H54 (cell line): ENCODE results near the gene ACSS3.
"Not testable (repeated sequence)": the region's sequence is repeated elsewhere in the genome, so short reads cannot be mapped to it uniquely, and the experiment has no call there.

Experiments
- DNase-seq: peaks from one replicate; pipeline ENCODE4 v3.0.0; 2011; ENCODE audit warnings: low spot score, mixed read lengths; ENCODE audit not compliant: insufficient read length
- FAIRE-seq: peaks from 3 replicates; lab custom pipeline; 2011; peaks lifted over from hg19 to GRCh38; lab: Jason Lieb, UNC
- POLR2A ChIP-seq: IDR thresholded peaks from 2 replicates; pipeline ENCODE4 v1.6.1; 2011; ENCODE audit warnings: low read depth, mild to moderate bottlenecking, low read length

The ACSS3 gene, protein sequence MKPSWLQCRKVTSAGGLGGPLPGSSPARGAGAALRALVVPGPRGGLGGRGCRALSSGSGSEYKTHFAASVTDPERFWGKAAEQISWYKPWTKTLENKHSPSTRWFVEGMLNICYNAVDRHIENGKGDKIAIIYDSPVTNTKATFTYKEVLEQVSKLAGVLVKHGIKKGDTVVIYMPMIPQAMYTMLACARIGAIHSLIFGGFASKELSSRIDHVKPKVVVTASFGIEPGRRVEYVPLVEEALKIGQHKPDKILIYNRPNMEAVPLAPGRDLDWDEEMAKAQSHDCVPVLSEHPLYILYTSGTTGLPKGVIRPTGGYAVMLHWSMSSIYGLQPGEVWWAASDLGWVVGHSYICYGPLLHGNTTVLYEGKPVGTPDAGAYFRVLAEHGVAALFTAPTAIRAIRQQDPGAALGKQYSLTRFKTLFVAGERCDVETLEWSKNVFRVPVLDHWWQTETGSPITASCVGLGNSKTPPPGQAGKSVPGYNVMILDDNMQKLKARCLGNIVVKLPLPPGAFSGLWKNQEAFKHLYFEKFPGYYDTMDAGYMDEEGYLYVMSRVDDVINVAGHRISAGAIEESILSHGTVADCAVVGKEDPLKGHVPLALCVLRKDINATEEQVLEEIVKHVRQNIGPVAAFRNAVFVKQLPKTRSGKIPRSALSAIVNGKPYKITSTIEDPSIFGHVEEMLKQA

GRCh38 chr12:81077686-81078441 is at the start of gene ACSS3:
Gene ACSS3, plus strand, starts transcription at chr12:81078079. Its CDS starts 42 bp downstream, at chr12:81078121.
- FAIRE-seq (peak; percentile 11), DNase-seq (peak; percentile 19)
- no peak for TF ChIP-seq POLR2A

DNA sequence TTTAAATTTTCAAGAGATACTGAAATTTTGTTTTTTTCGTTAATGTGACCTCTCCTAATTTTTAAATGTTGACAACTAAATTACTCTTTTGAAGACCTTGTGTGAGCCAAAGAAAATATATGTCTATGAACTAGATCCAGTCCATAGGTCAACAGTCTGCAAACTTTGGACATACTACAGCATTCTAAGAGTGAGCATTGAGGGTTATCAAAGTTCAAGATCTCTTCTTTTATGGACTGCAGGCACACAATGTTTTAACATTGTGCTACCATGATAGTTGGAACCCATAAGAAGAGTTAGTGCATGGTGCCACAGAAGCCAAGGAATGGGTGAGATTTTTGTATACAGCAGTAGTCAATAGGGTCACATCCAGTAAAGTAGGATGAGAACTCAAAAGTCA is 43.0 kb upstream of the ACSS3 start:
- DNase-seq (no peak), FAIRE-seq (no peak)
- TF ChIP-seq POLR2A: no peak

GRCh38 chr12:81039231-81039630 is 38.6 kb upstream of the ACSS3 start:
- DNase-seq (no peak), FAIRE-seq (no peak)
- TF ChIP-seq POLR2A: no peak

DNA sequence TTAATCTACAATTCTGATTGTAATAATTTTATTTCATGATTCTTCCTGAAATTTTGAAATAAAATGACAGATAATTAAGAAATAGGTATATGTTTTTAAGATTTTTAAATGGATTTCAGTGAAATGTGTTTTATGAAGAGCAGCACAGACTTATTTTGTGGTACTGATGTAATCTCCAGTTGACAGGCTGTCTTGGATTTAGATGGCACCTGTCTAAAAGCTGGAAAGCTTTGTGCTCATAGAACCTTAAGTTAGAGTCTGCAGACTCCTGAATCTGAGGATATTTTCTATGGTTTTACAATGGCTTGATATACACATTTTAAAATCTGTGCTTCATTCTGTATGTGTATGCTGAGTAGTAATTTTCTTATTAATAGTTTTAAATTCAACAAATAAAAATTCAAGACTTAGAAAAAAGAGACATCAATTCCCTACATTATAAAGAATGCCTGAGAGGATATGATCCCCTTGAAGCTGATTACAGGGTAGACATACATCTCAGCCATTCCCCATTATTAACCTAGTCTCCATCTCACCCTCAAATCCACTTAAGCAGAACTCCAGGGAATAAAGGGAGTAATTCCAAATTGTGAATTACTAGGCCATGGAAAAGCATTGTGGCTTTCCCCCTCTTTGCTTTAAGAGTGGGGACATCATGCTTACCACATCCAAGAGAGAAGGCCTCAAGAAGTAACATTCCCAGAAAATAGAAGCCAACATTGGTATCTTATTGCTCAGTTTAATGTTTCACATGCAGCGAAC is 33.7 kb upstream of the ACSS3 start:
- DNase-seq: no peak
- no peak for FAIRE-seq
- TF ChIP-seq POLR2A: no peak

DNA sequence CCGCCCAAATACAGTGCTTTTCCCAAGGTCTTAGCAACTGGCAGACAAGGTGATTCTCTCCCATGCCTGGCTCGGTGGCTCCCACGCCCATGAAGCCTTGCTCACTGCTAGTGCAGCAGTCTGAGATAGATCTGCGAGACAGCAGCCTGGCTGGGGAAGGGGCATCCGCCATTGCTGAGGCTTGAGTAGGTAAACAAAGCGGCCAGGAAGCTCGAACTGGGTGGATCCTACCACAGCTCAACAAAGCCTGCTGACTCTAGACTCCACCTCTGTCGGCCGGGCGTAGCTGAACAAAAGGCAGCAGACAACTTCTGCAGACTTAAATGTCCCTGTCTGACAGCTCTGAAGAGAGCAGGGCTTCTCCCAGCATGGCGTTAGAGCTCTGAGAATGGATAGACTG is 12.9 kb upstream of the ACSS3 start:
- not testable (repeated sequence) for DNase-seq, FAIRE-seq

GRCh38 chr12:81070846-81071245 is 7.0 kb upstream of the ACSS3 start:
- no peak for DNase-seq
- FAIRE-seq: no peak
- TF ChIP-seq POLR2A: no peak

GRCh38 chr12:81075539-81075938 is 2.3 kb upstream of the ACSS3 start:
- no peak for FAIRE-seq
- no peak for TF ChIP-seq POLR2A
- no peak for DNase-seq

- no peak for TF ChIP-seq POLR2A
- DNase-seq: peak; percentile 25
- peak; percentile 87 for FAIRE-seq
Measured at GRCh38 chr12:81077329-81077685, 572 bp upstream of the ACSS3 start.

DNA sequence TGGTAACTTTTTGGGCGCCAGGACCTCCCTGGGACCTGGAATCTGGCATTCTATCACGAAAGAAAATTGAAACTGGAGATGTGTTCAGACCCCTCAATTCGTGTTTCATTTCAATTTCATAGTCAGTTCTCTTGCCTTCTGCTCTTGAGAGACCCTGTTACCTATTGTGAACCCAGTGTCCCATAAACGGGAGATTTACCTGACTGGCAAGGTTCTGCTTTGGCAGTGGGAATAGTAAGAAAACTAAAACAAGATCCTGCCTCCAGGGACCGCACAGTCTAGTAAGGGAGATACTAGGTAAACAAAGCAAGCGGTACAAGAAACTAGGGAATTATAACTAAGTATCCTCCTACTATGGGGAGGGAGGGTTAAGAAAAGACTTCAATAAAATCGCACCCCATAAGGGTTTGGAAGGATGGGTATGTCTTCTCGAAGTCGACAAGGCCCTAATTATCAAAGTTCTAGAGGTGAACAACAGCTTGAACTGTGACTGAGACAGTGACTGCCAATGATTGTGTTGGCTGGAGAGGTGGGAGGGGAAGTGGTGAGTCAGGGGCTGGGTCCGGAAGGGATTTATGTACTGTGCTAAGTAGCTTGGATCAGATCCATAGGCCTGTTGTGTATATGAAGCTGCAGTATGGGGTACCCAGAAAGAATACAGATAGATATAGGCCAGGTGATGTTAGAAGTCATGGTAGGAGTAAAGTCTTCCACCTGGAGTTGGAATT is 754 bp downstream of the ACSS3 start:
- DNase-seq (peak; percentile 12), FAIRE-seq (peak; percentile 98)
- no peak for TF ChIP-seq POLR2A

DNA sequence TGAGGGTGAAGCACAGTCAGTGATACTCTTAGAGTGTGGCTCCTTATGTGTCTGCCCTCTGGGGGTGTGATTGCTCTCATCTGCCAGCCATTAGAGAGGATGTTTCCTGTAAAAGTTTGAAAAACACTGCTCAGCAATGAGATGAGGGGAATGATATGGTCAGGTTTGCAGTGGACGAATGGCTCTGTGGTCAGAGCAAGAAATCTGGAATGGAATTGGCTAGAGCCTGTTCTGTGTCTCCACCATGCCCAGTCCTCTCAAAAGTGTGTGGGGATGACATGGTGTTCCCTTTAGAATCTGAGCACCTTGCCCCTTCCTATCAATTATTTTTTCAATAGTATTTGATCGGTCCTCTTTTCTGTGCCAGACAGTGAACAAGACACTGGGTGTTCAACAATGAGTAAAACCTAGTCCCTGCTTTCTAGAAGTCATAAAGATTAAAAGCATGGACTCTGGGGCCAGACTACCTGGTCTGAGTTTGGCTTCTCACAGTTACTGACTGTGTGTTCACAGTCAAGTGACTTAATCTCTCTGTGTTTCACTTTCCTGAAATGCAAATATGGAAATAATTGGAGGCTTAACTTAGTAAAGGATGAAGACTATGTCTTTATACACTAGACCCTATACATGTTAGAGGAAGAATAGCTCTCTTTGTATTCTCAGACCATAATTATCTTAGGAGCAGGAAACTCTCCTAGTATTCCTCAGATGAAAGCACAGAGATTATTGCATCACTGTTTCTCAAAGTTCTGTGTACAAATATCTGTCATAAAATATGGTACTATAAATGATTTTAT is 1.6 kb downstream of the ACSS3 start:
- TF ChIP-seq POLR2A: no peak
- FAIRE-seq: no peak
- no peak for DNase-seq

GRCh38 chr12:81080431-81080983 is 2.6 kb downstream of the ACSS3 start:
- FAIRE-seq (no peak), DNase-seq (no peak)
- TF ChIP-seq POLR2A: no peak

DNA sequence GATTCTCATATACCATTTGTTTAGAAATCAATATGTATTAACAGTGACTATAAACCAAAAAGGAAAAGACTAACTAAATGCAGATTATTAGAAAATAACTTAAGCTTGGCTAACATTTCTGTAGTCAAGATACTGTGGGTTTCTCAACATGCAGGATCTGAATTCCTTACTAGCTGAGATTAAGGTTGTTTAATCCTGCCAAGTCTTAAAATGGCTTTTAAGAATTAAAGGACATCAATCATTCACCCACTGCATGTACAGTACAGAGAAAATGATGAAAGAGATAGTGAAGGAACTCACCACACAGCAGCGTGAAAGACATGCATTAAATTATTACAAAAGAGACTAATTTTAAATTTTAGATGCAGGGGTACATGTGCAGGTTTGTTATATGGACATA is 3.8 kb downstream of the ACSS3 start:
- DNase-seq (no peak), FAIRE-seq (no peak)
- no peak for TF ChIP-seq POLR2A
